Uterus (tissue), 4 donors: ENCODE measurements around the gene TRIM44. TPM values are rescaled to one million over a fixed set of nuclear protein-coding genes. Genes with fewer than 3 reads are reported as not detected.

Source experiments
- DNase-seq, 2 donors: peaks; one replicate each; pipeline ENCODE4 v3.0.0-alpha.2; 2019 to 2020
- H3K27ac ChIP-seq, 2 donors: fragments of 200-600 bp; sonication (generic); 1 replicate in 1 of 2; 2 replicates in 1 of 2; pipeline ENCODE4 v1.5.1; 2016 to 2018
- H3K27me3 ChIP-seq, 2 donors: fragments of 200-600 bp; sonication (generic); one replicate each; pipeline ENCODE4 v1.5.1; 2018 to 2019; ENCODE audit warnings: control low read depth in 1 of 2
- H3K36me3 ChIP-seq, 2 donors: fragments of 200-600 bp; sonication (generic); one replicate each; pipeline ENCODE4 v1.5.1; 2019; ENCODE audit warnings: control low read depth in 1 of 2
- H3K4me1 ChIP-seq, 2 donors: fragments of 200-600 bp; sonication (generic); one replicate each; pipeline ENCODE4 v1.5.1; 2018 to 2019; ENCODE audit warnings: control low read depth in 1 of 2
- H3K4me3 ChIP-seq, 2 donors: fragments of 200-600 bp; sonication (generic); 1 replicate in 1 of 2; 2 replicates in 1 of 2; pipeline ENCODE4 v1.5.1; 2018 to 2019; ENCODE audit warnings: mild to moderate bottlenecking in 1 of 2
- H3K9me3 ChIP-seq, 2 donors: fragments of 200-600 bp; sonication (generic); one replicate each; pipeline ENCODE4 v1.5.1; 2019; ENCODE audit warnings: control low read depth in 1 of 2
- POLR2A ChIP-seq, 2 donors: fragments of 450-650 bp; IDR thresholded peaks; one replicate each; pipeline ENCODE4 v1.6.1; 2016; ENCODE audit warnings: antibody characterized with exemption in 2 of 2, mild to moderate bottlenecking in 1 of 2, moderate library complexity in 1 of 2
- intact Hi-C: fragments of 100-400 bp; cut with DNase I; formaldehyde crosslinking; loops from one replicate; pipeline ENCODE4 v1.15.1; 2023; ENCODE audit warnings: low total_unique reads
- total RNA-seq, 4 donors: library from RNA; depleted of rRNA in 3 of 4; stranded (reverse); fragments of >200 nt in 3 of 4; gene quantifications; one replicate each; pipeline versions ENCODE4 v1.1.0 to v1.2.4, GENCODE V29; 2014 to 2023
- TF ChIP-seq, protein P1 (sequence below), 4 experiments: fragments of 200-600 bp in 2 of 4; fragments of 450-650 bp in 2 of 4; sonication (generic) in 2 of 4; IDR thresholded peaks; one replicate each; pipeline ENCODE4 v1.5.1; 2016 to 2019; ENCODE audit warnings: antibody characterized with exemption in 4 of 4, mild to moderate bottlenecking in 2 of 4, moderate library complexity in 1 of 4
- donor health status: DM: yes; HTN: yes; CAD: no.

Gene TRIM44
- total RNA-seq, 4 donors from 2014 or later = 16.1 to 65.3 (median 40.4) TPM

DNA sequence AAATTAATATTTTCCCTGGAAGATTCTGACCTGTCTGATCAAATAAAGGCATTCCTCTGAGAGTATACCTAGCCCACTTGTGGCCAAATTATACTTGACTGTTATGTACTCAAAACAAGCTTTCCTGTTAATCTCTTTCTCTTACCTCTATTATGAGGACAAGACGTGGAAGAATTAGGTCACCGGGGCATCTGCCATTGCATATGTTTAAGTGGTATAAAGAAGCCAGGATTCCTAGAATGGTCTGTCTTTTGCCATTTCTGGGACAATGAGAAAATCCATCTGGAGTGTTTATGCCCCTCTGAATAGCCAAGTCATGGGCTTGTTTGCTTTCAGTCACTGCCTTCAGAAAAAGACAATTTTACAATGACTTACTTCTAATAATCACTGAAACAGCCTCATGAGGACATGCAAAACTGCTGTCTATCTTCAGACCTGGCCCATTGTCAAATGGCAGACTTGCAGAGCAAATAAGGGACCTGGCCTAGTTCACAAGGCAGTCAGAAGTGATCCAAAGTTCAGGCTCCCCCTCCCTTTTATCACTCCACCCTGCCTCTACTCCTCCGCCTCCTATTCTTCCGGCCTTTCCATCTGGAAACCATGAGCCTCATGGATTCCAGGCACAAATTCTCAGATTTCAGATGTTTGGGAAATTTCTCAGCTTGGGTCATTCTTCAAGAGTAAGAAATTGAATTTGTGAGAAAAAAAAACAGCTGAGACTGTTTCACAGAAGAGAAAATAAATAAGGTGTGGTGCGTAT lies 153.2 kb downstream of the TRIM44 start:
- intact Hi-C loops = no loop called here
- peak; percentile 40 to 52 for DNase-seq
- Histone ChIP-seq H3K36me3 (no peaks in the 10 kb centered on the region), H3K4me3 (no peak overlapping the region), H3K27me3 (no peaks in the 10 kb centered on the region), H3K27ac (no peak overlapping the region), H3K4me1 (no peaks in the 10 kb centered on the region), H3K9me3 (no peaks in the 10 kb centered on the region)
- TF ChIP-seq POLR2A (IDR thresholded peaks at IDR 0.05) = no peak
- TF ChIP-seq, protein P1, sequence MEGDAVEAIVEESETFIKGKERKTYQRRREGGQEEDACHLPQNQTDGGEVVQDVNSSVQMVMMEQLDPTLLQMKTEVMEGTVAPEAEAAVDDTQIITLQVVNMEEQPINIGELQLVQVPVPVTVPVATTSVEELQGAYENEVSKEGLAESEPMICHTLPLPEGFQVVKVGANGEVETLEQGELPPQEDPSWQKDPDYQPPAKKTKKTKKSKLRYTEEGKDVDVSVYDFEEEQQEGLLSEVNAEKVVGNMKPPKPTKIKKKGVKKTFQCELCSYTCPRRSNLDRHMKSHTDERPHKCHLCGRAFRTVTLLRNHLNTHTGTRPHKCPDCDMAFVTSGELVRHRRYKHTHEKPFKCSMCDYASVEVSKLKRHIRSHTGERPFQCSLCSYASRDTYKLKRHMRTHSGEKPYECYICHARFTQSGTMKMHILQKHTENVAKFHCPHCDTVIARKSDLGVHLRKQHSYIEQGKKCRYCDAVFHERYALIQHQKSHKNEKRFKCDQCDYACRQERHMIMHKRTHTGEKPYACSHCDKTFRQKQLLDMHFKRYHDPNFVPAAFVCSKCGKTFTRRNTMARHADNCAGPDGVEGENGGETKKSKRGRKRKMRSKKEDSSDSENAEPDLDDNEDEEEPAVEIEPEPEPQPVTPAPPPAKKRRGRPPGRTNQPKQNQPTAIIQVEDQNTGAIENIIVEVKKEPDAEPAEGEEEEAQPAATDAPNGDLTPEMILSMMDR (IDR thresholded peaks at IDR 0.05) = no peak

DNA sequence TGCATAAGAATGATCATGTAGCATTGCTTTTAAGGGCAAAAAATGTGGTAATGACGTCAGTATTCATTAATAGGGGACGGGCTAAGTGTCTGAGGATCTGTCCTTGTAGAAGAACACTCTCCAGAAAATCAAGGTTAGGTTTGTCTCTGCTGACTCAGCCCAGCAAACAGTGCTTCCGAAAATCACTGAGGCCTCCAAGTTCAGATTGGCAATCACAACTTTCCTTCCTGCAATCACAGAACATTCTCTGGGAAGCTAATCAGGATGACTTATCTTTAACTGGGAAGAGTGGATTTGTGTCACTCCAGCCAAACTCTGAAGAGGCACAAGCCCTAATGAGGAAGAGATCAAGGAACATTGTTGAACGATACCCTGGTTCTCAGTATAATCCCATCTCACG lies 158.0 kb downstream of the TRIM44 start:
- TF ChIP-seq POLR2A (IDR thresholded peaks at IDR 0.05) = no peak
- TF ChIP-seq, protein P1 (IDR thresholded peaks at IDR 0.05) = no peak
- peaks cover 0 to 4% of the 10 kb centered on the region in 2 donors for H3K4me1 ChIP-seq
- H3K27me3 ChIP-seq = no peaks in the 10 kb centered on the region
- no peaks in the 10 kb centered on the region for H3K9me3 ChIP-seq
- no peak overlapping the region for H3K27ac ChIP-seq
- intact Hi-C loops = loop anchor here (5.0 kb wide), 2 partner anchors 312 to 442 kb away; no protein-coding TSS in a partner anchor
- H3K4me3 ChIP-seq = no peak overlapping the region
- no peaks in the 10 kb centered on the region for H3K36me3 ChIP-seq
- no peak for DNase-seq

DNA sequence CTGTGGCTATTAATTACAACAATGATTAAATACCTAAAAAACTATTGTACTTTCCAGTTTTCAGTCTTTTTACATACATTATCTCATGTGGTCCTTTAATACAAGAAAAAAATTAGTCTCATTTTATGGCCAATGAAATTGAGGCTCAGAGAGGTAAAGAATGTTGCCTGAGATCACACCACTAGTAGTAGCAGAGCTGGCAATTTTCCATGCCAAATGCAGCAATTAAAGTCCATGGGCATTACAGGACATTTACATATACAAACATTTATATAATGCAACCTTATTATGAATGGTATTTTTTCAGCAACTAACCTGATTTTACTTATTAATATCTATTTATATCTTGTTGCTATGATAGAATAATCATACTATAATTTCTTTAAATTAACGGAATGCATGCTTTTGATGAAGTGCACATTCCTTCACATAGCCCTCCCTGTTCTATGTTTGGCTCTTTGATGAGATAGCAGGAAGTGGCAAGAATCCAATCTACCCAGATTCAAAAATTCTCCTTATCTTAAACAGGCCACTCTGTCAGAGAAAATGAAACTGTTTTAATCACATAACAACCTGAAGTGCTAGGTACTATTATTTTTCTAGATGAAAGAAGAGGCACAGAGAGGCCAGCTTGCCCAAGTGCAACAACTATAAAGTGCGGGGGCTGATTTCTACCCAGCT lies 160.4 kb downstream of the TRIM44 start:
- H3K27ac ChIP-seq = no peak overlapping the region
- peaks cover 0 to 4% of the 10 kb centered on the region in 2 donors for H3K4me1 ChIP-seq
- no peak overlapping the region for H3K4me3 ChIP-seq
- no peaks in the 10 kb centered on the region for H3K36me3 ChIP-seq
- DNase-seq = no peak
- TF ChIP-seq, protein P1 (IDR thresholded peaks at IDR 0.05) = no peak
- no peak for TF ChIP-seq POLR2A (IDR thresholded peaks at IDR 0.05)
- H3K9me3 ChIP-seq = no peaks in the 10 kb centered on the region
- intact Hi-C loops = loop anchor here (5.0 kb wide), 2 partner anchors 309 to 439 kb away; no protein-coding TSS in a partner anchor
- H3K27me3 ChIP-seq = no peaks in the 10 kb centered on the region

DNA sequence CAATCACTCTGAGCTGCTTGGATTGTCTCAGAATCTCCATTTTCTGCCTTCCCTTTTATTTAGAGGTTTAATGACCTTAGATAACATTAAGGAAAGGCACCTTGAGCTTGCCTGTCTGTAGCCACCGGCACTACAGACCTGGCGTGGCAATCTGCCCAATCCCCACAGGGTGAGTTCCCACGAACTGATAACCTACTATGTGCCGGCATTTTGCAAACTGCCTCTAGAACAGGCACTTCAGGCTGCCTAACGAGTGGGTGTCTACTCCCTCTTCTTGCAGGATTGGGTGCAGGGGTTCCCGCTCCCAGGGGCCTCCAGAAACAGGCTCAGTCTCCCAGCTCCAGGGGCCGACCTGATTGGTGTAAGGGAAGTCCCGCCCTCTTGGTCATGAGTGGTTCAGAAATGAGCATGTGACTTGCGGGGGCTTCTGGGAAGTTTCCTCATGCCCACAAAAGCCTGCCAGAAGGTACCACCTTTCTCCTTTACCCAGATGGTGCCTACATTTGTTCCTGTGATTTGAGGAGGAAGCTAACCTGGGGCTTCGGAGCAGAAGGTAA lies 161.2 kb downstream of the TRIM44 start:
- Histone ChIP-seq H3K27me3 (no peaks in the 10 kb centered on the region), H3K4me3 (no peak overlapping the region), H3K36me3 (no peaks in the 10 kb centered on the region), H3K9me3 (no peaks in the 10 kb centered on the region), H3K4me1 (peaks cover 0 to 4% of the 10 kb centered on the region in 2 donors), H3K27ac (no peak overlapping the region)
- TF ChIP-seq, protein P1 (IDR thresholded peaks at IDR 0.05) = no peak
- no peak for TF ChIP-seq POLR2A (IDR thresholded peaks at IDR 0.05)
- intact Hi-C loops = loop anchor here (5.0 kb wide), 2 partner anchors 308 to 438 kb away; no protein-coding TSS in a partner anchor
- no peak for DNase-seq

DNA sequence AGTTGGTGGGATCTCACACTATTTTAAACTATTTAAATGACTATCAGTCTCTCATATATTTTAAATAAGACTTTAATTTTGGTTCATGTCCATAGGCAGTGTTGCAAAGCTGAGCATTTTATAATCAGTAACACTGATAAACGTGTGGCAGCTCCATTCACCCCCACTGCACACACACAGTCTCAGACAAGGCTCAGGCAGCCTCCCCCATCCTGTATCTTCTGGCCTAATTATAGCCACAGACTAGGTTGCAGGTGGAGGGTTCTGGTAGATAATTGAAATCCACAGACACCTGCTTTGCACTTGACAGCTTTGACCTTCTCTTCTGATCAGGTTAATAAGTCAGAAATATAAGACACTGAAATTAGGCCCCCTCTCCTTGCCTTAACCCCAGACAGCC lies 162.8 kb downstream of the TRIM44 start:
- H3K27ac ChIP-seq = no peak overlapping the region
- H3K27me3 ChIP-seq = no peaks in the 10 kb centered on the region
- intact Hi-C loops = no loop called here
- DNase-seq = no peak
- no peaks in the 10 kb centered on the region for H3K36me3 ChIP-seq
- H3K4me3 ChIP-seq = no peak overlapping the region
- TF ChIP-seq POLR2A (IDR thresholded peaks at IDR 0.05) = no peak
- TF ChIP-seq, protein P1 (IDR thresholded peaks at IDR 0.05) = no peak
- H3K9me3 ChIP-seq = no peaks in the 10 kb centered on the region
- H3K4me1 ChIP-seq = peaks cover 0 to 4% of the 10 kb centered on the region in 2 donors
